B cell (primary cell): ENCODE data around the gene PEPD. TPM values are rescaled to one million over a fixed set of nuclear protein-coding genes. Genes with fewer than 3 reads are reported as not detected.

Experiments
- ATAC-seq: fragments of 200-7000 bp; cut with Tn5 transposase; one replicate; pipeline ENCODE4 v1.10.0; 2021; ENCODE audit warnings: low read depth, mild to moderate bottlenecking, moderate number of reproducible peaks, moderate library complexity
- CTCF ChIA-PET: fragments of 350-600 bp; sonication (Branson Sonifier 250); formaldehyde crosslinking; loops from one replicate; lab custom pipeline; 2021; ENCODE audit warnings: antibody characterized with exemption, inconsistent platforms; lab: Charles Lee
- POLR2A ChIA-PET: fragments of 350-600 bp; sonication (Branson Sonifier 250); formaldehyde crosslinking; loops from one replicate; lab custom pipeline; 2021; ENCODE audit warnings: antibody characterized with exemption; lab: Charles Lee
- DNase-seq: peaks from one replicate; pipeline ENCODE4 v3.0.0; 2013
- H2AFZ ChIP-seq: 2 replicates; pipeline ENCODE4 v1.6.1; 2012; ENCODE audit warnings: mild to moderate bottlenecking, low read depth, low read length; ENCODE audit not compliant: insufficient read depth, poor library complexity, severe bottlenecking
- H3K27ac ChIP-seq, 2 donors: 1 replicate in 1 of 2; 2 replicates in 1 of 2; pipeline ENCODE4 v1.5.1; 2012 to 2013; ENCODE audit warnings: low read length in 2 of 2, mild to moderate bottlenecking in 2 of 2, moderate library complexity in 1 of 2
- H3K27me3 ChIP-seq, 4 experiments: fragments of 200-600 bp in 1 of 4; sonication (generic) in 1 of 4; replicated peaks in 1 of 4; 1 replicate in 2 of 4; 2 replicates in 2 of 4; pipeline versions ENCODE4 v1.6.1 to v1.7.0; 2013 to 2016; ENCODE audit warnings: low read length in 3 of 4, mild to moderate bottlenecking in 2 of 4, mixed read lengths in 1 of 4, moderate library complexity in 1 of 4; ENCODE audit not compliant: insufficient read depth in 4 of 4, control insufficient read depth in 3 of 4; ENCODE audit errors: control extremely low read depth in 1 of 4
- H3K36me3 ChIP-seq, 2 experiments: replicated peaks in 1 of 2; 1 replicate in 1 of 2; 2 replicates in 1 of 2; pipeline versions ENCODE4 v1.6.1 to v1.7.1; 2013; ENCODE audit warnings: low read length in 1 of 2; ENCODE audit not compliant: insufficient read depth in 2 of 2, control insufficient read depth in 1 of 2; ENCODE audit errors: control extremely low read depth in 1 of 2, extremely low read depth in 1 of 2
- H3K4me1 ChIP-seq, 2 donors: fragments of 200-600 bp in 1 of 2; sonication (generic) in 1 of 2; 1 replicate in 1 of 2; 2 replicates in 1 of 2; pipeline versions ENCODE4 v1.5.1 to v1.6.1; 2013 to 2017; ENCODE audit warnings: low read length in 2 of 2; ENCODE audit not compliant: control insufficient read depth in 2 of 2, insufficient read depth in 2 of 2
- H3K4me2 ChIP-seq: replicated peaks from 2 replicates; pipeline ENCODE3; 2012; ENCODE audit warnings: mild to moderate bottlenecking, low read depth, low read length; ENCODE audit not compliant: poor library complexity, severe bottlenecking
- H3K4me3 ChIP-seq, 5 experiments: fragments of 200-600 bp in 1 of 5; sonication (generic) in 1 of 5; 1 replicate in 3 of 5; 2 replicates in 2 of 5; pipeline versions ENCODE4 v1.5.1 to v1.7.0; 2011 to 2016; ENCODE audit warnings: low read length in 4 of 5, mild to moderate bottlenecking in 4 of 5, low read depth in 2 of 5, control low read depth in 1 of 5, moderate library complexity in 1 of 5; ENCODE audit not compliant: insufficient read depth in 1 of 5; ENCODE audit errors: control extremely low read depth in 1 of 5, extremely low read depth in 1 of 5
- H3K79me2 ChIP-seq: fragments of 200-600 bp; sonication (generic); one replicate; pipeline ENCODE4 v1.6.0; 2016; ENCODE audit warnings: low read length; ENCODE audit not compliant: control insufficient read depth, insufficient read depth
- H3K9ac ChIP-seq: fragments of 200-600 bp; sonication (generic); 2 replicates; pipeline ENCODE4 v1.6.1; 2017; ENCODE audit warnings: mild to moderate bottlenecking, low read length, moderate library complexity
- H3K9me3 ChIP-seq, 3 donors: one replicate each; pipeline versions ENCODE4 v1.6.1 to v1.7.1; 2013; ENCODE audit warnings: low read length in 2 of 3; ENCODE audit not compliant: control insufficient read depth in 2 of 3, insufficient read depth in 1 of 3; ENCODE audit errors: control extremely low read depth in 1 of 3
- H4K20me1 ChIP-seq: 2 replicates; pipeline ENCODE4 v1.6.0; 2012; ENCODE audit warnings: mild to moderate bottlenecking, low read length; ENCODE audit not compliant: insufficient read depth, control insufficient read depth, poor library complexity, severe bottlenecking
- H3K27ac Mint-ChIP-seq: one replicate; pipeline ENCODE4 v1.8.0; 2021; ENCODE audit warnings: mixed read lengths
- H3K27me3 Mint-ChIP-seq: one replicate; pipeline ENCODE4 v1.8.0; 2021; ENCODE audit warnings: mixed read lengths
- H3K4me1 Mint-ChIP-seq: one replicate; pipeline ENCODE4 v1.8.0; 2021; ENCODE audit warnings: mixed read lengths
- H3K4me3 Mint-ChIP-seq: one replicate; pipeline ENCODE4 v1.8.0; 2021; ENCODE audit warnings: mixed read lengths
- H3K9me3 Mint-ChIP-seq: one replicate; pipeline ENCODE4 v1.8.0; 2022; ENCODE audit warnings: mixed read lengths; ENCODE audit not compliant: insufficient read depth
- EZH2 ChIP-seq: IDR thresholded peaks from 2 replicates; pipeline ENCODE4 v1.6.1; 2012; ENCODE audit warnings: borderline replicate concordance, low read depth, mild to moderate bottlenecking, moderate library complexity, low read length; ENCODE audit not compliant: insufficient read depth, poor library complexity, severe bottlenecking
- WGBS: methylation state at CpG from one replicate; pipeline ENCODE4 v1.1.5; 2013; ENCODE audit warnings: missing lambda C conversion rate; ENCODE audit not compliant: insufficient coverage; 5-methylcytosine and 5-hydroxymethylcytosine counted together
- intact Hi-C: fragments of 100-400 bp; cut with micrococcal nuclease; formaldehyde crosslinking; loops from one replicate; pipeline ENCODE4 v1.10.0; 2022
- polyA plus RNA-seq: library from polyadenylated mRNA; depleted of rRNA; stranded (reverse); fragments of >200 nt; gene quantifications from 2 replicates; pipeline ENCODE4 v1.2.3, GENCODE V29; 2012
- total RNA-seq, 2 donors: library from RNA; stranded (reverse); fragments of 120-200 nt in 1 of 2; gene quantifications; 1 replicate in 1 of 2; 2 replicates in 1 of 2; pipeline versions ENCODE4 v1.2.3 to v1.2.4, GENCODE V29; 2013 to 2022
- TF ChIP-seq, protein P1 (sequence below): fragments of 200-600 bp; IDR thresholded peaks from one replicate; pipeline ENCODE4 v1.8.0; 2022; ENCODE audit warnings: antibody characterized with exemption, mild to moderate bottlenecking

PEPD gene
- total and polyA plus RNA-seq, 2 donors (not counting 1 experiment from before 2014, with no cell fraction given): 36.4 to 42.7 TPM

DNA sequence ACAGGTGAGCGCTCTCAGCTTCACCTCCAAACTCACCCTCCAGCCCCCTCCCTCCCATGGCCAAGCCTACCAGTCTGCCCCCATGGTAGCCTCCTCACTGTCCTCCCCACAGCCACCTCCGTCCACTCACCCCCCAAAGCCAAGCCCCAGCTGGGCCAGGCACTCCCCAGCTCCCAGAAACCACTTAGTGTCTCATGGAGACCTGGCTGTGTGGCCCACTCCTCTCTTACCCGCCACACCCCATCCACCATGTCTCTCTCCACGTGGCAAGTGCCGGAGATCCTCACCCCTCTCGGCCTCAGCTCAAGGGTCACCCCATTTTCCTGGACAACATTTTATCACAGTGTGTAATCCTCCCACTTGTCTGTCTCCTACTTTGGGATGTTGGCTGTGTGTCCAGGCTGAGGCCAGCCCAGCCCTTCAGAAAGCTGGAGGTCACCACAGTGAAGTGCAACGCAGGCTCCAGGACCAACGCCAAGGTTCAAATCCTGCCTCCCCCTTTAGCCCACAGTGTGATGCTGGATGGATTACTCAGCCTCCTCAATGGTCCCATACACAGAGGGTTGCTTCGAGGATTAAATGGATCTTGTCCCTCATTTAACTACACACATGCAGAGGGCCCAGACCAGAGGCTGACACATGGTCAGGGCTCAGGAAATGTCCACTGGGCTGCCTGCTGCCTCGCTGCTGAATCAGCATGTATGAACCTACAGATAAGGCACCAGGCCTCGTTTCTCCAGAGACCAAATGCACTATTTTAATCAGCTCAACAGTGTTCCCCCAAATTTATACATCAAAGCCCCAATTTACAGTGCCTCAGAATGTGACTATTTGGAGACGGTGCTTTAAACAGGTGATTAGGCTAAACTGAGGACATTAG, 76.8 kb downstream of the PEPD start:
- no peak overlapping the region for H3K27ac ChIP-seq
- H3K9me3 ChIP-seq: no peaks in the 10 kb centered on the region
- Mint-ChIP-seq H3K27me3 (no peaks in the 10 kb centered on the region), H3K27ac (no peak overlapping the region), H3K9me3 (no peaks in the 10 kb centered on the region), H3K4me3 (no peak overlapping the region), H3K4me1 (no peaks in the 10 kb centered on the region)
- intact Hi-C loops: no loop called here
- no peak for DNase-seq
- H3K4me3 ChIP-seq: no peak overlapping the region
- ChIA-PET CTCF (no interaction called here), POLR2A (no interaction called here)
- H3K27me3 ChIP-seq: no peaks in the 10 kb centered on the region
- H2AFZ ChIP-seq: no peak overlapping the region
- H3K4me1 ChIP-seq: no peaks in the 10 kb centered on the region
- no peaks in the 10 kb centered on the region for H3K36me3 ChIP-seq
- H3K79me2 ChIP-seq: no peaks in the 10 kb centered on the region
- no peak overlapping the region for H3K9ac ChIP-seq
- no peak overlapping the region for H3K4me2 ChIP-seq
- no peaks in the 10 kb centered on the region for H4K20me1 ChIP-seq
- WGBS: 95% methylated on average over 11 of the region's 12 CpGs
- ATAC-seq: no peak
- TF ChIP-seq EZH2: no peak
- TF ChIP-seq, protein P1, sequence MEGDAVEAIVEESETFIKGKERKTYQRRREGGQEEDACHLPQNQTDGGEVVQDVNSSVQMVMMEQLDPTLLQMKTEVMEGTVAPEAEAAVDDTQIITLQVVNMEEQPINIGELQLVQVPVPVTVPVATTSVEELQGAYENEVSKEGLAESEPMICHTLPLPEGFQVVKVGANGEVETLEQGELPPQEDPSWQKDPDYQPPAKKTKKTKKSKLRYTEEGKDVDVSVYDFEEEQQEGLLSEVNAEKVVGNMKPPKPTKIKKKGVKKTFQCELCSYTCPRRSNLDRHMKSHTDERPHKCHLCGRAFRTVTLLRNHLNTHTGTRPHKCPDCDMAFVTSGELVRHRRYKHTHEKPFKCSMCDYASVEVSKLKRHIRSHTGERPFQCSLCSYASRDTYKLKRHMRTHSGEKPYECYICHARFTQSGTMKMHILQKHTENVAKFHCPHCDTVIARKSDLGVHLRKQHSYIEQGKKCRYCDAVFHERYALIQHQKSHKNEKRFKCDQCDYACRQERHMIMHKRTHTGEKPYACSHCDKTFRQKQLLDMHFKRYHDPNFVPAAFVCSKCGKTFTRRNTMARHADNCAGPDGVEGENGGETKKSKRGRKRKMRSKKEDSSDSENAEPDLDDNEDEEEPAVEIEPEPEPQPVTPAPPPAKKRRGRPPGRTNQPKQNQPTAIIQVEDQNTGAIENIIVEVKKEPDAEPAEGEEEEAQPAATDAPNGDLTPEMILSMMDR: no peak
